T-helper 1 cell treated with Interleukin-12 subunit alpha and Interleukin-12 subunit beta and Interleukin-4 antibody, amounts not matched to agents 30 ng/mL and 1 ng/mL, for 36 hours (primary cell): ENCODE data around the gene KRTAP12-4. TPM values are rescaled to one million over a fixed set of nuclear protein-coding genes. Genes with fewer than 3 reads are reported as not detected.
"Not testable (repeated sequence)": the region's sequence is repeated elsewhere in the genome, so short reads cannot be mapped to it uniquely, and the experiment has no call there.

Source experiments
- intact Hi-C: fragments of 100-400 bp; cut with micrococcal nuclease; formaldehyde crosslinking; loops from one replicate; pipeline ENCODE4 v1.15.1; 2024
- total RNA-seq: library from RNA; stranded (reverse); gene quantifications from 2 replicates; pipeline ENCODE4 v1.2.3, GENCODE V29; 2022

KRTAP12-4 gene
- total RNA-seq, 1 donor from 2014 or later = not detected

DNA sequence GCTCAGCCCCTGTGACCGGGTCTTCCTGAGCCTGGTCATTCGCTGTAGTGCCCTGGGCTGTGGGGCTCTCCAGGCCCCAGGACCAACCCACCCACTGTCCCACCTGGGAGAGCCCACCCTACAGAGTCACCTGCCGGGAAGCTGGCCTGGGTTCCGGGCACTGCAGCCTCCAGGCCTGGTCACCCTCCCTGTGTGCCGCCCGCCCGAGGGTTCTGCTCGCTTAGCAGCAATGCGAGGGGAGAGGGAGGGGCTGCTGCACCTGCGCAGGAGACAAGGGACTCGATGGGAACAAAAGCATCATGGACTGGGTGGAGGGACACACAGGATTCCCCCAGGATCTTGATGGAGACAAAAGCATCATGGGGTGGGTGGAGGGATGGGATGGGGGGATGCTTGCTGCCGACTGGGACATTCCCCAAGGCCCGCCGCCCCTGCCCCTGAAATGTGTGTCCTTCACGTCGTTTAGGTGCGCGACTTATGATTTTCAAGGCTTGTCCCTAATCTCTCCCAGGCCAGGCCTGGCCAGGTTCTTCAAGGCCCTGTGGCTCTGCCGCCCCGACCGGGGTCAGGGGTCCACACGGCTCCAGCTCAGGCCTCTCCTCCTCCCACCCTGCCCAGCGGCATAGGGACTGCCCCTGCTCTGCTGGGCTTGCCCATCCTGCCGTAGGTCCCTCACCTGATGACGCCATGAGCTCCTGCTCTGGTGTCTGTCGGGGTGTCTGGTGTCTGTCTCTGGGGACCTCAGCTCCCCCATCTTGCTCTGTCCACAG is 40.9 kb downstream of the KRTAP12-4 start:
- intact Hi-C loops = no loop called here

DNA sequence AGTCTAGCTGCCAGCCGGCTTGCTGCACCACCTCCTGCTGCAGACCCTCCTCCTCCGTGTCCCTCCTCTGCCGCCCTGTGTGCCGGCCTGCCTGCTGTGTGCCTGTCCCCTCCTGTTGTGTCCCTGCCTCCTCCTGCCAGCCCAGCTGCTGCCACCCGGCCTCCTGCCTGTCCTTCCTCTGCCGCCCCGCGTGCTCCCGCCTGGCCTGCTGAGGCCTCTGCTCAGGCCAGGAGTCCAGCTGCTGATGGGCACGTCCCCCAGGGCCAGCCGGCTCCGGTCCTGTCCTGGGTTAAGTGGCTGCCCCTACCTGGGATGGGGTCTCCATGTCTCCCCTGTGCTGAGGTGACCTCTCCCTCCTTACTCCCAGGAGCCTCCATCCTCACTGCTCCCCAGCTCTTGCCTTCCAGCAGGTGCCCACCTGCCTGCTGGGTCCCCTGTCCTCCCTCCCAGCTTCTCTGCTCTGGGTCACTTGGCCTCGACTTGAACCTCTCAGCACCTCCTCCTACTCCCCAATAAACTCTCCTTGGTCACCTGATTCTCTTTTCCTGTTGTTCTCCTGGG is 41.7 kb downstream of the KRTAP12-4 start:
- intact Hi-C loops = no loop called here

DNA sequence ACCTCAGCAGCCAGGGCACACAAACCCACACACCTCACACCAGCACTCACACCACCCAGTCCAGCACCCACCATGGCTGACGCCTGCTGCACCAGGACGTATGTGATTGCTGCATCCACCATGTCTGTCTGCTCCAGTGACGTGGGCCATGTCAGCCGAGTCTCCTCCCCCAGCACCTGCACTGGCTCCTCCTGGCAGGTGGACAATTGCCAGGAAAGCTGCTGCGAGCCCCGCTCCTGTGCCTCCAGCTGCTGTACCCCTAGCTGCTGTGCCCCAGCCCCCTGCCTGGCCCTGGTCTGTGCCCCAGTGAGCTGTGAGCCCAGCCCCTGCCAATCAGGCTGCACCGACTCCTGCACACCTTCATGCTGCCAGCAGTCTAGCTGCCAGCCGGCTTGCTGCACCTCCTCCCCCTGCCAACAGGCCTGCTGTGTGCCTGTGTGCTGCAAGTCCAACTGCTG is 42.4 kb downstream of the KRTAP12-4 start, which contains the start of gene KRTAP10-8:
KRTAP10-8 (plus strand) TSS at position 51 of the 458 bp plus-strand sequence; CDS start at position 73, 22 bp downstream.
- intact Hi-C loops = no loop called here

DNA sequence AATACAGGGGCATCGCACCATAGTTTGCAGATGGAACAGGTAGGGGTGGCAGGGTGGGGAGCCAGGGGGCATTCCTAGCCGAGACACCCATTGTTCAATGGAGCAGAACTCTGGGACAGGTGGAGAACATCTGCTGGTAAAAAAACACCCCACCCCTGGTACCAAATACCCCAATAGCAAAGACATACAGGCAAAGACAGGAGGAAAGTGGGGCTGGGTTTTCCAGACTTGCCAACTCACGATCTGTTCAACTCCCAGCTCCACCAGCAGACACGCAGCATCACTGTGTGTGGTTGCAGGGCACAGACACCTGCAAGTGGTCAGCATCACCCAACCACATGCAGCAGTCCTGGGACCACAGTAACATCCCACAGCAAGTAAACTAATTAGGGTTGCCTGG is 42.9 kb downstream of the KRTAP12-4 start:
- intact Hi-C loops = no loop called here

DNA sequence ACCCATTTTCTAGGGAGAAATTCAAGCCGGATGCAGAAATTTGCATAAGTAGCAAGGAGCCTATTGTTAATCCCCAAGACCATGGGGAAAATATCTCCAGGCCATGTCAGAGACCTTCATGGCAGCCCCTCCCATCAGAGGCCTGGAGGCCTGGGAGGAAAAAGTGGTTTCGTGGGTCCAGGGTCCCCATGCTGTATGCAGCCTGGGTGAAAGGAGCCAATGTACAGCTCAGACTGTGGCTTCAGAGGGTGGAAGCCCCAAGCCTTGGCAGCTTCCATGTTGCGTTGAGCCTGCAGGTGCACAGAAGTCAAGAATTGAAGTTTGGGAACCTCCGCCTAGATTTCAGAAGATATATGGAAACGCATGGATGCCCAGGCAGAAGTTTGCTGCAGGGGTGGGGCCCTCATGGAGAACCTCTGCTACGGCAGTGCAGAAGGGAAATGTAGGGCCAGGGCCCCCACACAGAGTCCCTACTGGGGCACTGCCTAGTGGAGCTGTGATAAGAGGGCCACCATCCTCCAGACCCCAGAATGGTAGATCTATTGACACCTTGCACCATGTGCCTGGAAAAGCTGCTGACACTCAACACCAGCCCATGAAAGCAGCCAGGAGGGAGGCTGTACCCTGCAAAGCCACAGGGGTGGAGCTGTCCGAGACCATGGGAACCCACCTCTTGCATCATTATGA is 44.2 kb downstream of the KRTAP12-4 start:
- intact Hi-C loops = not testable (repeated sequence)

DNA sequence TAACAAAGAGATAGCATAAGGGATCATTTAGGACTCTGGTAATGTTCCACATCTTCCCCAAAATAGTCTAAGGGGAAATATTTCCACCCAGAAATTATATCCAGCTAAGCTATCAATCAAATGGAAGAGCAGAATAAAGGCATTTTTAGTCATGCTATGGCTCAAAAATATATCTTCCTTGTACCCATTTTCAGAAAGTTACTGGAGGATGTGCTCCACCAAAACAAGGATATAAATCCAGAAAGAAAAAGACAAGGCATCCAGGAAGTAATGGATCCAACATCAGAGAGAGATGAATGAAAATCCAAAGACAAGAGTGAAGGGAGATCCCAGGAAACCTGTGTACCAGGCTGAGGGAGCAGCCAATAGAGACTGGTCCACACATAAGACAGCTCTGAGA is 45.3 kb downstream of the KRTAP12-4 start:
- intact Hi-C loops = no loop called here

DNA sequence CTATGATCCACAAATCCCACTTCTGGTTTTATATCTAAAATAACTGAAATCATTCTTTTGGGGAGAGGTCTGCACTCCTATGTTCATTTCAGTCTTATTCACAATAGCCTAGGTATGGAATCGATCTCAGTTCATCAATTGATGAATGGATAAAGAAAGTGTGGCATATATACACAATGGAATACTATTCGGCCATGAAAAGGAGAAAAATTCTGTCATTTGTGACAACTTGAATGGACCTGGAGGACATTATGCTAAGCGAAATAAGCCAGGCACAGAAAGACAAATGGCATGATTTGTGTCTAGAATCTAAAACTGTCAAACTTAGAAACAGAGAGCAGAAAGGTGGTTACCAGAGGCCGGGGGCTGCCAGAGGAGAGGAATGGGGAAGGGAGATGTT is 48.0 kb downstream of the KRTAP12-4 start:
- intact Hi-C loops = no loop called here

Other genes starting within 250 kb of the KRTAP12-4 start
- 2.7 and 2.9 TPM in 2 replicates for gene LRRC3, start 199.1 kb downstream of the KRTAP12-4 start, total RNA-seq
- not detected in 2 replicates for gene KRTAP10-1, start 114.5 kb downstream of the KRTAP12-4 start, total RNA-seq
- gene KRTAP10-2, start 103.2 kb downstream of the KRTAP12-4 start, total RNA-seq = not detected in 2 replicates
- gene KRTAP10-3, start 95.9 kb downstream of the KRTAP12-4 start, total RNA-seq = not detected in 2 replicates
- not detected in 2 replicates for gene KRTAP10-4, start 80.9 kb downstream of the KRTAP12-4 start, total RNA-seq
- not detected in 2 replicates for gene KRTAP10-5, start 74.1 kb downstream of the KRTAP12-4 start, total RNA-seq
- not detected in 2 replicates for gene KRTAP10-6, start 62.2 kb downstream of the KRTAP12-4 start, total RNA-seq
- gene KRTAP10-7, start 54.1 kb downstream of the KRTAP12-4 start, total RNA-seq = not detected in 2 replicates
- gene KRTAP10-8, start 42.6 kb downstream of the KRTAP12-4 start, total RNA-seq = not detected in 2 replicates
- gene KRTAP10-9, start 27.6 kb downstream of the KRTAP12-4 start, total RNA-seq = not detected in 2 replicates
- not detected in 2 replicates for gene KRTAP10-10, start 17.3 kb downstream of the KRTAP12-4 start, total RNA-seq
- gene KRTAP10-11, start 8.2 kb downstream of the KRTAP12-4 start, total RNA-seq = not detected in 2 replicates
- gene KRTAP12-3, start 3.3 kb upstream of the KRTAP12-4 start, total RNA-seq = not detected in 2 replicates
- gene KRTAP12-2, start 12.3 kb upstream of the KRTAP12-4 start, total RNA-seq = not detected in 2 replicates
- not detected in 2 replicates for gene KRTAP12-1, start 27.5 kb upstream of the KRTAP12-4 start, total RNA-seq
- not detected in 2 replicates for gene KRTAP10-12, start 42.5 kb upstream of the KRTAP12-4 start, total RNA-seq
- not detected in 2 replicates for gene TSPEAR, start 56.9 kb upstream of the KRTAP12-4 start, total RNA-seq
- gene UBE2G2, start 147.2 kb upstream of the KRTAP12-4 start, total RNA-seq = 108 and 112 TPM in 2 replicates
- 90.0 and 96.4 TPM in 2 replicates for gene SUMO3, start 163.4 kb upstream of the KRTAP12-4 start, total RNA-seq
- gene PTTG1IP, start 219.0 kb upstream of the KRTAP12-4 start, total RNA-seq = 88.3 and 89.3 TPM in 2 replicates